ENCODE data around the gene UNKL.

Gene UNKL

GRCh38 chr16:1435921-1436697 lies 21.6 kb upstream of the UNKL start:
- H3K4me3 ChIP-seq (replicated peaks; ENCODE audit: low read depth, low read length), result no peak overlapping the region
- no peak for DNase-seq (ENCODE audit: extremely low read depth, low read depth)
- TF ChIP-seq CTCF (IDR thresholded peaks at IDR 0.05; ENCODE audit: low read depth, low read length, missing control alignments), result no peak

GRCh38 chr16:1434644-1435592 lies 20.4 kb upstream of the UNKL start:
- DNase-seq (ENCODE audit: extremely low read depth, low read depth), result no peak
- no peak overlapping the region for H3K4me3 ChIP-seq (replicated peaks; ENCODE audit: low read depth, low read length)
- TF ChIP-seq CTCF (IDR thresholded peaks at IDR 0.05; ENCODE audit: low read depth, low read length, missing control alignments), result no peak

GRCh38 chr16:1433756-1434155 lies 19.3 kb upstream of the UNKL start:
- H3K4me3 ChIP-seq (replicated peaks; ENCODE audit: low read depth, low read length), result no peak overlapping the region
- TF ChIP-seq CTCF (IDR thresholded peaks at IDR 0.05; ENCODE audit: low read depth, low read length, missing control alignments), result no peak
- DNase-seq (ENCODE audit: extremely low read depth, low read depth), result no peak

GRCh38 chr16:1433263-1433560 lies 18.7 kb upstream of the UNKL start:
- TF ChIP-seq CTCF (IDR thresholded peaks at IDR 0.05; ENCODE audit: low read depth, low read length, missing control alignments), result no peak
- H3K4me3 ChIP-seq (replicated peaks; ENCODE audit: low read depth, low read length), result no peak overlapping the region
- DNase-seq (ENCODE audit: extremely low read depth, low read depth), result no peak

GRCh38 chr16:1432388-1433262 lies 18.1 kb upstream of the UNKL start:
- no peak for TF ChIP-seq CTCF (IDR thresholded peaks at IDR 0.05; ENCODE audit: low read depth, low read length, missing control alignments)
- H3K4me3 ChIP-seq (replicated peaks; ENCODE audit: low read depth, low read length), result no peak overlapping the region
- no peak for DNase-seq (ENCODE audit: extremely low read depth, low read depth)

DNA sequence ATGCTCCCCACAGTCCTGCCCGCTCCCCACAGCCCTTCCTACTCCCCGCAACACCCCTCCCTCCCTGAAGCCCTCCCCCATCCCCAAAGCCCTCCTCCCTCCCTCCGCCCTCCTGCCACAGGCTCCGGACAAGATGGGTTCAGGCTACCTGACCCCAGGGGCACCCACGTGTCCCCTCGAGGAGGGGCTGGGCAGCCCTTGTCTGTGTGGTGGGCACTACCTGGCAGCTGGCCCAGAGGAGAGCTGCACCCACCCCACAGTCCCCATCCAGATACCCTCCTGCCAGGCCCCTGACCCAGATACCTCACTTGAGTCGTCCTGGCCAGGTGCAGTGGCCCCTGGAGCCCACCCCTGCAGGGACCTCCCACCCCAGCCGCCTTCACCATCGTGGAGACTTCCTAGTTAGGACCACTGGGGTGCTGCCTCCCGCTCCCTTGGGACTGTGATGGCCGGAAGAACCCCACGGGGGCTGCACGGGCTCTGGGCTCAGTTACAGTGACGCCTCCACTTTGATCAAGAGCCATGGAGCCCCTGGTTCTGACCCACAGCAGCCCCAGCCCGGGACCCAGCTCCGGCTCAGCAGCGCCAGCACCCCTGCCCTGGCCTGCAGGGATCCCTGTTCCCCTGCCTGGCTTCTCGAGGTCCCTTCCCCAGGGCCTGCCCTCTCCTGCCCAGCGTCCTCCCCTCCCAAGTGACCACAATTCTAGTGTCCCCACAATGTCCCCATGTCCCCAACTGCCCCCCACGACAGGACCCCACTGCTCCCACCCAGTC lies 17.2 kb upstream of the UNKL start:
- H3K4me3 ChIP-seq (replicated peaks; ENCODE audit: low read depth, low read length), result no peak overlapping the region
- no peak for DNase-seq (ENCODE audit: extremely low read depth, low read depth)
- TF ChIP-seq CTCF (IDR thresholded peaks at IDR 0.05; ENCODE audit: low read depth, low read length, missing control alignments), result no peak

Data from HFF-Myc (cell line).